ENCODE data around the gene ABCA3.

Gene ABCA3

GRCh38 chr16:2308089-2308962 lies 32.2 kb downstream of the ABCA3 start:
- DNase-seq: no peak

- no peak for DNase-seq
Observed at GRCh38 chr16:2299915-2300192, 40.7 kb downstream of the ABCA3 start.

GRCh38 chr16:2299121-2299914 lies 41.2 kb downstream of the ABCA3 start:
- DNase-seq: no peak

- DNase-seq: no peak
Observed at GRCh38 chr16:2298621-2299020, 41.9 kb downstream of the ABCA3 start.

- no peak for DNase-seq
Observed at GRCh38 chr16:2297506-2297860, 43.0 kb downstream of the ABCA3 start.

GRCh38 chr16:2296661-2297505 lies 43.6 kb downstream of the ABCA3 start:
- DNase-seq: no peak

GRCh38 chr16:2295056-2295798 lies 45.3 kb downstream of the ABCA3 start:
- no peak for DNase-seq

GRCh38 chr16:2292221-2292620 lies 48.3 kb downstream of the ABCA3 start:
- DNase-seq: no peak

GRCh38 chr16:2289282-2289681 lies 51.2 kb downstream of the ABCA3 start:
- DNase-seq: no peak

- no peak for DNase-seq
Observed at GRCh38 chr16:2288726-2289125, 51.8 kb downstream of the ABCA3 start.

- DNase-seq: no peak
Observed at GRCh38 chr16:2287916-2288547, 52.5 kb downstream of the ABCA3 start.

GRCh38 chr16:2286550-2286949 lies 54.0 kb downstream of the ABCA3 start:
- no peak for DNase-seq

- no peak for DNase-seq
Observed at GRCh38 chr16:2285731-2286191, 54.8 kb downstream of the ABCA3 start.

GRCh38 chr16:2284797-2285576 lies 55.5 kb downstream of the ABCA3 start:
- no peak for DNase-seq

GRCh38 chr16:2284001-2284770 lies 56.3 kb downstream of the ABCA3 start:
- DNase-seq: no peak

- DNase-seq: no peak
Observed at GRCh38 chr16:2282866-2283555, 57.5 kb downstream of the ABCA3 start.

- no peak for DNase-seq
Observed at GRCh38 chr16:2282262-2282661, 58.3 kb downstream of the ABCA3 start.

GRCh38 chr16:2280981-2281542 lies 59.5 kb downstream of the ABCA3 start:
- no peak for DNase-seq

GRCh38 chr16:2280461-2280860 lies 60.1 kb downstream of the ABCA3 start:
- DNase-seq: no peak
